ENCODE results near the gene MYO1F.

The MYO1F gene

GRCh38 chr19:8506402-8506957 is 70.8 kb downstream of the MYO1F start:
- Histone ChIP-seq H3K79me2 (ENCODE audit: control insufficient read depth, insufficient read depth, low read length) (no peaks in the 10 kb centered on the region), H3K27ac (ENCODE audit: low read depth, low read length) (no peak overlapping the region), H3K4me1 (ENCODE audit: control insufficient read depth, low read depth, low read length) (no peaks in the 10 kb centered on the region), H2AK5ac (ENCODE audit: low read length) (no peak overlapping the region), H3K27me3 (ENCODE audit: insufficient read depth, low read length, poor library complexity) (no peaks in the 10 kb centered on the region), H3K56ac (ENCODE audit: low read length) (peak overlapping the region; percentile 88), H2BK120ac (ENCODE audit: low read depth, low read length) (no peak overlapping the region), H4K8ac (ENCODE audit: low read depth, low read length) (no peak overlapping the region), H4K5ac (ENCODE audit: low read length) (no peak overlapping the region), H3K4me3 (ENCODE audit: low read length) (no peak overlapping the region), H3K4ac (ENCODE audit: low read depth, low read length) (no peak overlapping the region), H3K79me1 (ENCODE audit: low read length) (no peaks in the 10 kb centered on the region), H3K36me3 (ENCODE audit: control insufficient read depth, insufficient read depth, low read length) (no peaks in the 10 kb centered on the region), H2BK15ac (replicated peaks; ENCODE audit: low read depth) (no peak overlapping the region), H3K9ac (ENCODE audit: low read length) (peak overlapping the region; percentile 62), H3K23ac (ENCODE audit: low read length) (no peak overlapping the region), H2BK5ac (ENCODE audit: low read length) (no peak overlapping the region), H3K18ac (ENCODE audit: low read length) (no peak overlapping the region), H3K4me2 (ENCODE audit: low read length) (peak overlapping the region; percentile 89)
- peak; percentile 34 for DNase-seq
- no CpG with 5 or more reads among the region's 18 CpGs for WGBS (ENCODE audit: extremely low coverage, insufficient coverage, low lambda C conversion rate)

GRCh38 chr19:8505680-8506401 is 71.4 kb downstream of the MYO1F start:
- H3K4me2 ChIP-seq (ENCODE audit: low read length), result peak overlapping the region; percentile 89
- no peak overlapping the region for H2BK15ac ChIP-seq (replicated peaks; ENCODE audit: low read depth)
- no peak overlapping the region for H3K4ac ChIP-seq (ENCODE audit: low read depth, low read length)
- no peaks in the 10 kb centered on the region for H3K27me3 ChIP-seq (ENCODE audit: insufficient read depth, low read length, poor library complexity)
- no peaks in the 10 kb centered on the region for H3K36me3 ChIP-seq (ENCODE audit: control insufficient read depth, insufficient read depth, low read length)
- peak overlapping the region; percentile 39 for H3K4me3 ChIP-seq (ENCODE audit: low read length)
- peak overlapping the region; percentile 88 for H3K56ac ChIP-seq (ENCODE audit: low read length)
- no peaks in the 10 kb centered on the region for H3K79me2 ChIP-seq (ENCODE audit: control insufficient read depth, insufficient read depth, low read length)
- no peak overlapping the region for H2AK5ac ChIP-seq (ENCODE audit: low read length)
- H2BK5ac ChIP-seq (ENCODE audit: low read length), result no peak overlapping the region
- H4K8ac ChIP-seq (ENCODE audit: low read depth, low read length), result no peak overlapping the region
- H3K23ac ChIP-seq (ENCODE audit: low read length), result no peak overlapping the region
- peak overlapping the region; percentile 8 for H3K27ac ChIP-seq (ENCODE audit: low read depth, low read length)
- no CpG with 5 or more reads among the region's 56 CpGs for WGBS (ENCODE audit: extremely low coverage, insufficient coverage, low lambda C conversion rate)
- H3K79me1 ChIP-seq (ENCODE audit: low read length), result no peaks in the 10 kb centered on the region
- peak; percentile 85 for DNase-seq
- no peaks in the 10 kb centered on the region for H3K4me1 ChIP-seq (ENCODE audit: control insufficient read depth, low read depth, low read length)
- peak overlapping the region; percentile 3 for H3K18ac ChIP-seq (ENCODE audit: low read length)
- H3K9ac ChIP-seq (ENCODE audit: low read length), result peak overlapping the region; percentile 62
- no peak overlapping the region for H4K5ac ChIP-seq (ENCODE audit: low read length)
- H2BK120ac ChIP-seq (ENCODE audit: low read depth, low read length), result no peak overlapping the region

- H3K4me2 ChIP-seq (ENCODE audit: low read length), result no peak overlapping the region
- H3K56ac ChIP-seq (ENCODE audit: low read length), result peak overlapping the region; percentile 10
- H3K27ac ChIP-seq (ENCODE audit: low read depth, low read length), result no peak overlapping the region
- no peak overlapping the region for H3K4ac ChIP-seq (ENCODE audit: low read depth, low read length)
- H2BK5ac ChIP-seq (ENCODE audit: low read length), result no peak overlapping the region
- no peaks in the 10 kb centered on the region for H3K4me1 ChIP-seq (ENCODE audit: control insufficient read depth, low read depth, low read length)
- no peaks in the 10 kb centered on the region for H3K79me2 ChIP-seq (ENCODE audit: control insufficient read depth, insufficient read depth, low read length)
- no peak overlapping the region for H3K4me3 ChIP-seq (ENCODE audit: low read length)
- no peaks in the 10 kb centered on the region for H3K79me1 ChIP-seq (ENCODE audit: low read length)
- no peak overlapping the region for H2AK5ac ChIP-seq (ENCODE audit: low read length)
- H3K36me3 ChIP-seq (ENCODE audit: control insufficient read depth, insufficient read depth, low read length), result no peaks in the 10 kb centered on the region
- H3K23ac ChIP-seq (ENCODE audit: low read length), result no peak overlapping the region
- no peaks in the 10 kb centered on the region for H3K27me3 ChIP-seq (ENCODE audit: insufficient read depth, low read length, poor library complexity)
- no peak overlapping the region for H4K5ac ChIP-seq (ENCODE audit: low read length)
- no peak overlapping the region for H4K8ac ChIP-seq (ENCODE audit: low read depth, low read length)
- H2BK15ac ChIP-seq (replicated peaks; ENCODE audit: low read depth), result no peak overlapping the region
- peak; percentile 40 for DNase-seq
- H3K18ac ChIP-seq (ENCODE audit: low read length), result no peak overlapping the region
- no peak overlapping the region for H3K9ac ChIP-seq (ENCODE audit: low read length)
- H2BK120ac ChIP-seq (ENCODE audit: low read depth, low read length), result no peak overlapping the region
- no CpG with 5 or more reads among the region's 6 CpGs for WGBS (ENCODE audit: extremely low coverage, insufficient coverage, low lambda C conversion rate)
Observed at GRCh38 chr19:8504919-8505318, 72.3 kb downstream of the MYO1F start.

- H3K79me2 ChIP-seq (ENCODE audit: control insufficient read depth, insufficient read depth, low read length), result no peaks in the 10 kb centered on the region
- no peaks in the 10 kb centered on the region for H3K79me1 ChIP-seq (ENCODE audit: low read length)
- no peaks in the 10 kb centered on the region for H3K36me3 ChIP-seq (ENCODE audit: control insufficient read depth, insufficient read depth, low read length)
- no peak overlapping the region for H3K56ac ChIP-seq (ENCODE audit: low read length)
- no peak for DNase-seq
- no peak overlapping the region for H3K4me3 ChIP-seq (ENCODE audit: low read length)
- H3K27ac ChIP-seq (ENCODE audit: low read depth, low read length), result no peak overlapping the region
- H4K5ac ChIP-seq (ENCODE audit: low read length), result no peak overlapping the region
- no peak overlapping the region for H3K18ac ChIP-seq (ENCODE audit: low read length)
- no peak overlapping the region for H3K23ac ChIP-seq (ENCODE audit: low read length)
- no peak overlapping the region for H2BK5ac ChIP-seq (ENCODE audit: low read length)
- H3K4me1 ChIP-seq (ENCODE audit: control insufficient read depth, low read depth, low read length), result no peaks in the 10 kb centered on the region
- no peak overlapping the region for H4K8ac ChIP-seq (ENCODE audit: low read depth, low read length)
- no peak overlapping the region for H3K9ac ChIP-seq (ENCODE audit: low read length)
- WGBS (ENCODE audit: extremely low coverage, insufficient coverage, low lambda C conversion rate), result no CpG with 5 or more reads among the region's 7 CpGs
- no peaks in the 10 kb centered on the region for H3K27me3 ChIP-seq (ENCODE audit: insufficient read depth, low read length, poor library complexity)
- no peak overlapping the region for H2BK15ac ChIP-seq (replicated peaks; ENCODE audit: low read depth)
- no peak overlapping the region for H2AK5ac ChIP-seq (ENCODE audit: low read length)
- H3K4ac ChIP-seq (ENCODE audit: low read depth, low read length), result no peak overlapping the region
- no peak overlapping the region for H3K4me2 ChIP-seq (ENCODE audit: low read length)
- no peak overlapping the region for H2BK120ac ChIP-seq (ENCODE audit: low read depth, low read length)
Observed at GRCh38 chr19:8504171-8504570, 73.1 kb downstream of the MYO1F start.

GRCh38 chr19:8503510-8503909 is 73.7 kb downstream of the MYO1F start:
- H4K5ac ChIP-seq (ENCODE audit: low read length), result no peak overlapping the region
- H3K4me2 ChIP-seq (ENCODE audit: low read length), result no peak overlapping the region
- no peaks in the 10 kb centered on the region for H3K79me2 ChIP-seq (ENCODE audit: control insufficient read depth, insufficient read depth, low read length)
- no peak overlapping the region for H2AK5ac ChIP-seq (ENCODE audit: low read length)
- no peak overlapping the region for H3K18ac ChIP-seq (ENCODE audit: low read length)
- H3K56ac ChIP-seq (ENCODE audit: low read length), result no peak overlapping the region
- no peak overlapping the region for H3K23ac ChIP-seq (ENCODE audit: low read length)
- no peaks in the 10 kb centered on the region for H3K27me3 ChIP-seq (ENCODE audit: insufficient read depth, low read length, poor library complexity)
- no peaks in the 10 kb centered on the region for H3K79me1 ChIP-seq (ENCODE audit: low read length)
- H2BK5ac ChIP-seq (ENCODE audit: low read length), result no peak overlapping the region
- H3K4me3 ChIP-seq (ENCODE audit: low read length), result no peak overlapping the region
- no CpG with 5 or more reads among the region's 7 CpGs for whole genome bisulfite sequencing (ENCODE audit: extremely low coverage, insufficient coverage, low lambda C conversion rate)
- no peak for DNase-seq
- no peak overlapping the region for H4K8ac ChIP-seq (ENCODE audit: low read depth, low read length)
- H3K9ac ChIP-seq (ENCODE audit: low read length), result no peak overlapping the region
- H3K27ac ChIP-seq (ENCODE audit: low read depth, low read length), result no peak overlapping the region
- no peak overlapping the region for H3K4ac ChIP-seq (ENCODE audit: low read depth, low read length)
- H2BK120ac ChIP-seq (ENCODE audit: low read depth, low read length), result no peak overlapping the region
- H3K36me3 ChIP-seq (ENCODE audit: control insufficient read depth, insufficient read depth, low read length), result no peaks in the 10 kb centered on the region
- no peaks in the 10 kb centered on the region for H3K4me1 ChIP-seq (ENCODE audit: control insufficient read depth, low read depth, low read length)
- H2BK15ac ChIP-seq (replicated peaks; ENCODE audit: low read depth), result no peak overlapping the region

Data from mesendoderm (in vitro differentiated cells).